Activated gamma-delta T cell (primary cell): ENCODE results near the gene IMPG2.

ENCODE experiments used
- DNase-seq: peaks from one replicate; lab custom pipeline; 2025; lab: John Stamatoyannopoulos, UW

Gene IMPG2

GRCh38 chr3:101240719-101241399 lies 79.5 kb downstream of the IMPG2 start:
- no peak for DNase-seq

- no peak for DNase-seq
Observed at GRCh38 chr3:101235048-101235447, 85.3 kb downstream of the IMPG2 start.

GRCh38 chr3:101230618-101231017 lies 89.8 kb downstream of the IMPG2 start:
- DNase-seq = no peak

GRCh38 chr3:101229681-101230080 lies 90.7 kb downstream of the IMPG2 start:
- no peak for DNase-seq

- DNase-seq = no peak
Observed at GRCh38 chr3:101228441-101228840, 91.9 kb downstream of the IMPG2 start.

- no peak for DNase-seq
Observed at GRCh38 chr3:101224739-101225138, 95.6 kb downstream of the IMPG2 start.

GRCh38 chr3:101223016-101223415 lies 97.4 kb downstream of the IMPG2 start:
- DNase-seq = no peak

- no peak for DNase-seq
Observed at GRCh38 chr3:101219842-101220560, 100.4 kb downstream of the IMPG2 start.

GRCh38 chr3:101217472-101218245 lies 102.7 kb downstream of the IMPG2 start:
- no peak for DNase-seq

- DNase-seq = no peak
Observed at GRCh38 chr3:101216710-101217465, 103.5 kb downstream of the IMPG2 start.

- no peak for DNase-seq
Observed at GRCh38 chr3:101212730-101213129, 107.6 kb downstream of the IMPG2 start.

GRCh38 chr3:101204246-101204645 lies 116.1 kb downstream of the IMPG2 start:
- DNase-seq = no peak

- DNase-seq = no peak
Observed at GRCh38 chr3:101203411-101203810, 117.0 kb downstream of the IMPG2 start.

- no peak for DNase-seq
Observed at GRCh38 chr3:101202640-101203039, 117.7 kb downstream of the IMPG2 start.

GRCh38 chr3:101200461-101200860 lies 119.9 kb downstream of the IMPG2 start:
- no peak for DNase-seq

- DNase-seq = no peak
Observed at GRCh38 chr3:101195951-101196713, 124.2 kb downstream of the IMPG2 start.

GRCh38 chr3:101194392-101194791 lies 126.0 kb downstream of the IMPG2 start:
- DNase-seq = no peak

- DNase-seq = no peak
Observed at GRCh38 chr3:101193957-101194356, 126.4 kb downstream of the IMPG2 start.

- no peak for DNase-seq
Observed at GRCh38 chr3:101189796-101190195, 130.6 kb downstream of the IMPG2 start.

GRCh38 chr3:101189176-101189575 lies 131.2 kb downstream of the IMPG2 start:
- DNase-seq = no peak

- DNase-seq = no peak
Observed at GRCh38 chr3:101185341-101185740, 135.0 kb downstream of the IMPG2 start.
